ENCODE results near the gene ARFGEF3. TPM values are rescaled to one million over a fixed set of nuclear protein-coding genes. Genes with fewer than 3 reads are reported as not detected.

The ARFGEF3 gene
- total and polyA plus RNA-seq, 4 donors, result 0.06 to 0.33 (median 0.16) TPM

DNA sequence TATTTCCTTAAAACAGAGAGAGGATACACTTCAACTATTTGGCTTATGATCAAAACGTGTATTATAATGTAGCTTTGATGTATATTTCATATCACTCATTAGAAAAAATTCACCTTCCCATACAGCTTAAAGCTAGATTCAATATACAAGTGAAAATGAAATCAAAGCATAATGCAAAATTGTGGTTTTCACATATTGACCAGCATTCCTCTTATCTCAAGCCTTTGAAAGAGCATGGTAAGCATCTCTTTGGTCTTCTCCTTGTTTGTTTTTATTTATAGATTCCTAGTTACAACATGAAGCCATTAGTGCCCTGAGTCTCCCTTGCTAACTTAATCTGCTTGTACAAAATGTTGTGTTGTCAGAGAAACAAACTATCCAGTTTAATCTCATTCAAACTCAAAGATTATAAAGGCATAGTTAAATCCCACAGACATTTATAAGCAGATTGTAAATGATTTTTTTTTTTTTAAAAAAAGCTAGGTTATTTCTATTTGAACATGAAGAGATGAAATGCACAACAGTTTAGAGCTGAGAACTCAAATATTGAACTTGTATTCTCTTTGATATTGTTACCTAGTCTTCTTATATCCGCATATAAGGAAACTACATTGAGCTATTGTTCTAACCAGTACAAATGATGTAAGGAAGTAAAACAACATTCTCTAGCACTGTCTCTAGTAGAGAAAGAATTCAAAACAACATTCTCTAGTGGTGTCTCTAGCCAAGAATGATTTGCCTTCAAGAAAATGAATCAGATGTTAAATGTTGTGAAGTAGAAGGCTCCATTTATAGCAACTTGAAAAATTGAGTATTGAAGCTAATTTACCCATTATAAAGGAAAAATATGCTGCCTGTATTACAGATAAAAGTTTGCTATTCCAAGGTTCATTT, 184.8 kb downstream of the ARFGEF3 start:
- TF ChIP-seq FOXA1 (IDR thresholded peaks at IDR 0.05) (no peak), TAF1 (conservative IDR thresholded peaks at IDR 0.05) (no peak), HNF4A (conservative IDR thresholded peaks at IDR 0.05) (peak in 1 of 2 donors; percentile 15), HNF4G (IDR thresholded peaks at IDR 0.05) (no peak), YY1 (IDR thresholded peaks at IDR 0.05) (peak; percentile 21)
- TF ChIP-seq, protein P1, sequence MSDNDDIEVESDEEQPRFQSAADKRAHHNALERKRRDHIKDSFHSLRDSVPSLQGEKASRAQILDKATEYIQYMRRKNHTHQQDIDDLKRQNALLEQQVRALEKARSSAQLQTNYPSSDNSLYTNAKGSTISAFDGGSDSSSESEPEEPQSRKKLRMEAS (IDR thresholded peaks at IDR 0.05), result no peak
- peaks cover 0 to 4% (median 0%) of the 10 kb centered on the region in 4 donors for H3K4me1 ChIP-seq (ENCODE audit: control insufficient read depth in 4 of 4, insufficient read depth in 4 of 4, low read length in 3 of 4)
- DNase-seq (ENCODE audit: low spot score), result no peak
- no peaks in the 10 kb centered on the region for H3K27me3 ChIP-seq (ENCODE audit: control insufficient read depth in 4 of 4, insufficient read depth in 4 of 4, low read length in 3 of 4)
- no peaks in the 10 kb centered on the region for H3K9me3 ChIP-seq (ENCODE audit: control insufficient read depth in 4 of 4, low read length in 3 of 4)
- no peak overlapping the region for H3K27ac ChIP-seq (ENCODE audit: low read depth in 1 of 2, low read length in 2 of 2)
- WGBS, result 76% methylated on average over 2 of the region's 2 CpGs
- H3K9ac ChIP-seq (ENCODE audit: low read depth in 1 of 2, low read length in 2 of 2), result no peak overlapping the region
- H3K36me3 ChIP-seq (ENCODE audit: control insufficient read depth in 4 of 4, insufficient read depth in 3 of 4, low read depth in 1 of 4, low read length in 3 of 4), result no peaks in the 10 kb centered on the region
- no peak overlapping the region for H3K4me3 ChIP-seq (ENCODE audit: low read depth in 1 of 3, low read length in 3 of 3)

DNA sequence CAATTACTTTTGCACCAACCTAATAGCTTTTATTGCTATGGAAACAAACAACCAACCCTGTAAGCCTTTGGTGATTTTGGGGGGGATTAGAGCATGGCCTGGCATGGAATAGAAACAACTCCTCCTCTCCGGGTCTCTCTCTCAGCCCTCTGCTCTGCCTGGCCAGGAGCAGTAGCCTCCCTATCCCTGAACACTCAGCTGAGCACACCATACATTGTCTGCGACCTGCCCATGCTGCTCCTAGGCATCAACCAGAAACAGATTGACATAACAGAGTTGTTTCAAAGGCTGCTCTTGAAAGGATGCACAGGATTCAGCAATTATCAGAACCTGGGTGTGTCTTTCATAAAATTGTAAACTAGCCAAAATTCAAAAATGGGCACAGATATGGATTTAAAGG, 186.1 kb downstream of the ARFGEF3 start:
- DNase-seq (ENCODE audit: low spot score), result no peak
- no peak overlapping the region for H3K27ac ChIP-seq (ENCODE audit: low read depth in 1 of 2, low read length in 2 of 2)
- no peaks in the 10 kb centered on the region for H3K9me3 ChIP-seq (ENCODE audit: control insufficient read depth in 4 of 4, low read length in 3 of 4)
- no peaks in the 10 kb centered on the region for H3K36me3 ChIP-seq (ENCODE audit: control insufficient read depth in 4 of 4, insufficient read depth in 3 of 4, low read depth in 1 of 4, low read length in 3 of 4)
- H3K27me3 ChIP-seq (ENCODE audit: control insufficient read depth in 4 of 4, insufficient read depth in 4 of 4, low read length in 3 of 4), result no peaks in the 10 kb centered on the region
- TF ChIP-seq RXRA (IDR thresholded peaks at IDR 0.05) (no peak), EGR1 (IDR thresholded peaks at IDR 0.05; ENCODE audit: low read depth in 2 of 2) (no peak), SP1 (IDR thresholded peaks at IDR 0.05) (no peak), NR2F2 (IDR thresholded peaks at IDR 0.05) (no peak), FOXA2 (IDR thresholded peaks at IDR 0.05) (no peak), TAF1 (conservative IDR thresholded peaks at IDR 0.05) (no peak), RAD21 (IDR thresholded peaks at IDR 0.05) (no peak), JUND (IDR thresholded peaks at IDR 0.05) (no peak), GABPA (IDR thresholded peaks at IDR 0.05 in 1 of 2, conservative IDR thresholded peaks at IDR 0.05 in 1 of 2) (no peak), HNF4G (IDR thresholded peaks at IDR 0.05) (no peak), HNF4A (conservative IDR thresholded peaks at IDR 0.05) (no peak), YY1 (IDR thresholded peaks at IDR 0.05) (no peak), FOXA1 (IDR thresholded peaks at IDR 0.05) (no peak)
- TF ChIP-seq, protein P2, sequence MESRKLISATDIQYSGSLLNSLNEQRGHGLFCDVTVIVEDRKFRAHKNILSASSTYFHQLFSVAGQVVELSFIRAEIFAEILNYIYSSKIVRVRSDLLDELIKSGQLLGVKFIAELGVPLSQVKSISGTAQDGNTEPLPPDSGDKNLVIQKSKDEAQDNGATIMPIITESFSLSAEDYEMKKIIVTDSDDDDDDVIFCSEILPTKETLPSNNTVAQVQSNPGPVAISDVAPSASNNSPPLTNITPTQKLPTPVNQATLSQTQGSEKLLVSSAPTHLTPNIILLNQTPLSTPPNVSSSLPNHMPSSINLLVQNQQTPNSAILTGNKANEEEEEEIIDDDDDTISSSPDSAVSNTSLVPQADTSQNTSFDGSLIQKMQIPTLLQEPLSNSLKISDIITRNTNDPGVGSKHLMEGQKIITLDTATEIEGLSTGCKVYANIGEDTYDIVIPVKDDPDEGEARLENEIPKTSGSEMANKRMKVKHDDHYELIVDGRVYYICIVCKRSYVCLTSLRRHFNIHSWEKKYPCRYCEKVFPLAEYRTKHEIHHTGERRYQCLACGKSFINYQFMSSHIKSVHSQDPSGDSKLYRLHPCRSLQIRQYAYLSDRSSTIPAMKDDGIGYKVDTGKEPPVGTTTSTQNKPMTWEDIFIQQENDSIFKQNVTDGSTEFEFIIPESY (IDR thresholded peaks at IDR 0.05), result no peak
- TF ChIP-seq, protein P1 (IDR thresholded peaks at IDR 0.05), result no peak
- TF ChIP-seq, protein P3, sequence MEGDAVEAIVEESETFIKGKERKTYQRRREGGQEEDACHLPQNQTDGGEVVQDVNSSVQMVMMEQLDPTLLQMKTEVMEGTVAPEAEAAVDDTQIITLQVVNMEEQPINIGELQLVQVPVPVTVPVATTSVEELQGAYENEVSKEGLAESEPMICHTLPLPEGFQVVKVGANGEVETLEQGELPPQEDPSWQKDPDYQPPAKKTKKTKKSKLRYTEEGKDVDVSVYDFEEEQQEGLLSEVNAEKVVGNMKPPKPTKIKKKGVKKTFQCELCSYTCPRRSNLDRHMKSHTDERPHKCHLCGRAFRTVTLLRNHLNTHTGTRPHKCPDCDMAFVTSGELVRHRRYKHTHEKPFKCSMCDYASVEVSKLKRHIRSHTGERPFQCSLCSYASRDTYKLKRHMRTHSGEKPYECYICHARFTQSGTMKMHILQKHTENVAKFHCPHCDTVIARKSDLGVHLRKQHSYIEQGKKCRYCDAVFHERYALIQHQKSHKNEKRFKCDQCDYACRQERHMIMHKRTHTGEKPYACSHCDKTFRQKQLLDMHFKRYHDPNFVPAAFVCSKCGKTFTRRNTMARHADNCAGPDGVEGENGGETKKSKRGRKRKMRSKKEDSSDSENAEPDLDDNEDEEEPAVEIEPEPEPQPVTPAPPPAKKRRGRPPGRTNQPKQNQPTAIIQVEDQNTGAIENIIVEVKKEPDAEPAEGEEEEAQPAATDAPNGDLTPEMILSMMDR (IDR thresholded peaks at IDR 0.05; ENCODE audit: low read depth, low read length, missing input control), result no peak
- TF ChIP-seq, protein P4, sequence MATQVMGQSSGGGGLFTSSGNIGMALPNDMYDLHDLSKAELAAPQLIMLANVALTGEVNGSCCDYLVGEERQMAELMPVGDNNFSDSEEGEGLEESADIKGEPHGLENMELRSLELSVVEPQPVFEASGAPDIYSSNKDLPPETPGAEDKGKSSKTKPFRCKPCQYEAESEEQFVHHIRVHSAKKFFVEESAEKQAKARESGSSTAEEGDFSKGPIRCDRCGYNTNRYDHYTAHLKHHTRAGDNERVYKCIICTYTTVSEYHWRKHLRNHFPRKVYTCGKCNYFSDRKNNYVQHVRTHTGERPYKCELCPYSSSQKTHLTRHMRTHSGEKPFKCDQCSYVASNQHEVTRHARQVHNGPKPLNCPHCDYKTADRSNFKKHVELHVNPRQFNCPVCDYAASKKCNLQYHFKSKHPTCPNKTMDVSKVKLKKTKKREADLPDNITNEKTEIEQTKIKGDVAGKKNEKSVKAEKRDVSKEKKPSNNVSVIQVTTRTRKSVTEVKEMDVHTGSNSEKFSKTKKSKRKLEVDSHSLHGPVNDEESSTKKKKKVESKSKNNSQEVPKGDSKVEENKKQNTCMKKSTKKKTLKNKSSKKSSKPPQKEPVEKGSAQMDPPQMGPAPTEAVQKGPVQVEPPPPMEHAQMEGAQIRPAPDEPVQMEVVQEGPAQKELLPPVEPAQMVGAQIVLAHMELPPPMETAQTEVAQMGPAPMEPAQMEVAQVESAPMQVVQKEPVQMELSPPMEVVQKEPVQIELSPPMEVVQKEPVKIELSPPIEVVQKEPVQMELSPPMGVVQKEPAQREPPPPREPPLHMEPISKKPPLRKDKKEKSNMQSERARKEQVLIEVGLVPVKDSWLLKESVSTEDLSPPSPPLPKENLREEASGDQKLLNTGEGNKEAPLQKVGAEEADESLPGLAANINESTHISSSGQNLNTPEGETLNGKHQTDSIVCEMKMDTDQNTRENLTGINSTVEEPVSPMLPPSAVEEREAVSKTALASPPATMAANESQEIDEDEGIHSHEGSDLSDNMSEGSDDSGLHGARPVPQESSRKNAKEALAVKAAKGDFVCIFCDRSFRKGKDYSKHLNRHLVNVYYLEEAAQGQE (IDR thresholded peaks at IDR 0.05), result no peak
- TF ChIP-seq, protein P5, sequence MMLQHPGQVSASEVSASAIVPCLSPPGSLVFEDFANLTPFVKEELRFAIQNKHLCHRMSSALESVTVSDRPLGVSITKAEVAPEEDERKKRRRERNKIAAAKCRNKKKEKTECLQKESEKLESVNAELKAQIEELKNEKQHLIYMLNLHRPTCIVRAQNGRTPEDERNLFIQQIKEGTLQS (IDR thresholded peaks at IDR 0.05), result no peak
- peaks cover 0 to 4% (median 0%) of the 10 kb centered on the region in 4 donors for H3K4me1 ChIP-seq (ENCODE audit: control insufficient read depth in 4 of 4, insufficient read depth in 4 of 4, low read length in 3 of 4)
- H3K4me3 ChIP-seq (ENCODE audit: low read depth in 1 of 3, low read length in 3 of 3), result no peak overlapping the region
- no peak overlapping the region for H3K9ac ChIP-seq (ENCODE audit: low read depth in 1 of 2, low read length in 2 of 2)
- WGBS, result 88% methylated on average over 2 of the region's 2 CpGs
